A172 (cell line): ENCODE measurements around the gene IGF1. TPM values are rescaled to one million over a fixed set of nuclear protein-coding genes. Genes with fewer than 3 reads are reported as not detected.
A peak's percentile ranks its signal among the peaks of the same experiment; 100 is the strongest.

Source experiments
- DNase-seq: peaks from one replicate; pipeline ENCODE4 v3.0.0-alpha.2; 2015; ENCODE audit warnings: low spot score
- total RNA-seq: library from RNA; depleted of rRNA; stranded (reverse); fragments of >200 nt; shearing (Covaris generic); gene quantifications from 2 replicates; pipeline ENCODE4 v1.2.3, GENCODE V29; 2014; rRNA removed

The IGF1 gene
- 0.02 TPM in 1 of 2 replicates, not detected in the other for total RNA-seq

DNA sequence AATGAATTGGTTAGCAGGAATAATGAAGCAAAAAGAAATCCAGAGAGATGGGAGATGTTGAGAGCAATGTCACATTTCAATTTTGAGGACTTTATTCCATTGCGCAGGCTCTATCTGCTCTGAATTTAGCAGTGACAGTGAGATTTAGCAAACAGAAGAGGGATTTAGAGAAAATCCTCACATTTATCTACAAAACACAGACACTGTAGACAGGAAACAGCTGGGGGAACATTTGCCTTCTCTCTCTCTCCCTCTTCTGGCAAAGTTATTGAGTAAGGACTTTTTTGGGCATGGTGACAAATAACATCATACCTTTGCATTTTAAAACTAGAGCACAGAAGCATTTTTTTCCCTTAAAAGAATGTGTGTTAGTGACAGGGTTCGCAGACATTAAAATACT is at the start of gene IGF1:
TSS of gene IGF1 (minus strand) at position 158 of the 400 bp plus-strand sequence. CDS start 182 bp downstream, outside the sequence.
- DNase-seq, result peak; percentile 10

DNA sequence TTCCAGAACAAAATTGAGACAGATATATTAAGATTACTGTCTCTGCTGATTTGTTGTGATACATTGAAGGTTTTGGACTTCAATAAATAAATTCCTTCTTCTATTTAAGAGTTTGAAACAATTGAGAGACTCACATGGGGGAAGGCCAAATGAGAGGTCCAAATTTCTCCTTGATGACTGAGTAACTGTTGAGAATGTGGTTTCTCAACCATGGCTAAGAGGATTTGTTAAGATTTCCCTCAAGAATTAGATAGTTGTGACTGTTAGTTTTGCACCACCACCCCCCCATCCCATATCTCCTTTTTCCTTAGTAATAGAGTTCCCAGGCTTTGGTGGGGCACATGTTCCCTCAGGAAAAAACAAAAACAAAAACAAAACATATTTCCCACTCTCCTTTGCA is 47.7 kb upstream of the IGF1 start:
- DNase-seq, result no peak

DNA sequence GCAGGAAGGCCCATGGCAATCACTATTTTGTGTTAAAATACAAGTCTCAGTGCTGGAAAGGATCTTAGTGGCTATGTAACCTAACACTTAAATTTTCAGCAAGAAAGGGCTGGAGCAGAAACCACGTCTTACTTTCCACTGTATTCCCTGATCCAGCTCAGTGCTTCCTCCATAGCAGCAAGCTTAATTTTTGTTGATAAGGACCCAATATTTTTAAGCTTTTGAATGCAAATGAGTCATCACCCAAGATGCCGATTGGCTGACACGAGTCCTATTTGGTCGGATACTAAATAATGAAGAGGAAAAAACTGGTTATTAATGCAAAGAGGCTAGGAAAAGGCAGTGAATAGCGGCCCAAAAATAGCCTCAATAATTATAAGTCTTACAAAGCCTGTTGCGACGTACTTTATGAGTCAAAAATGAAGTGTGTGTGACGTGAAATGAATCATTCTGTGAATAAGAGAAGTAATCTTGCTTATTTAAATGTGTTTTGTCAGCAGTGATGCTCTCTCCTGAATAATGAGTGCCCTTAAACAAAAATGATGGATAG is 46.9 kb upstream of the IGF1 start:
- DNase-seq, result peak; percentile 40

DNA sequence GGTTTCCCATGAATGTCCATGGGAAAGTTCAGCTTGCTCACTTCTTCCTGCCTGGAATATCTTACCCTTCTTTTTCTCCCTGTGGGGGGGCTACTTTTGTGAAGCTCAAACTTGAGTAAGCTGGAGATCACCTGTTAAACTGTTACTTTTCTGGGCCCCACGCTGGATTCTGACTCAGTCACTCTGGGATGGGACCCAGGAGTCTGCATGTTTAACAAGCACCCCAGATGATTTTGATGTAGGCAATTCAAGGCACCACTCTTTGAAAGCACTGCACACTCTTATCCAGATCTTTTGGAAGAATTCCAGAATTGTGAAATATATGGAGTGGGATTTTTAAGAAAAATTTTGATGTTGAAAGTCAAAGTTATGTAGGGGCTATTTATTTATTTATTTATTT is 46.3 kb upstream of the IGF1 start:
- no peak for DNase-seq

DNA sequence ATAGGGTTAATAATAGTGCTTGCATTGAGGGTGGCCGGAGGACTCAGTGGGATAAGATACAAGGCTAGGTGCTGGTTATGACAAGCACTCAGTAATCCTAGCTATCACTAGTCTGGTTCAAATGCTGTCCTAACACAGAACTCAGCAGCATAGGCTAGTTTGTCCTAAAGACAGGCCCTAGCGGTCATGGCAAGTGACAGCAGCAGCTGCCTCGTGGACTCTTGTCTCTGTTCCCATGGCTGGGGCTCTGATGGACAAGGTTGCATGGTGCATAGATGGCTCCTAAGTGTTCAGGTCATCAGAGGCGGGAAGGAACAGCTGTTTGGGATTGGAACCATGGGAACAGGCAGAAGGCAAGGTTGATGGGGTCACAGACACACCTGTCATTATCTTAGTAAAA is 42.4 kb upstream of the IGF1 start:
- DNase-seq, result no peak

DNA sequence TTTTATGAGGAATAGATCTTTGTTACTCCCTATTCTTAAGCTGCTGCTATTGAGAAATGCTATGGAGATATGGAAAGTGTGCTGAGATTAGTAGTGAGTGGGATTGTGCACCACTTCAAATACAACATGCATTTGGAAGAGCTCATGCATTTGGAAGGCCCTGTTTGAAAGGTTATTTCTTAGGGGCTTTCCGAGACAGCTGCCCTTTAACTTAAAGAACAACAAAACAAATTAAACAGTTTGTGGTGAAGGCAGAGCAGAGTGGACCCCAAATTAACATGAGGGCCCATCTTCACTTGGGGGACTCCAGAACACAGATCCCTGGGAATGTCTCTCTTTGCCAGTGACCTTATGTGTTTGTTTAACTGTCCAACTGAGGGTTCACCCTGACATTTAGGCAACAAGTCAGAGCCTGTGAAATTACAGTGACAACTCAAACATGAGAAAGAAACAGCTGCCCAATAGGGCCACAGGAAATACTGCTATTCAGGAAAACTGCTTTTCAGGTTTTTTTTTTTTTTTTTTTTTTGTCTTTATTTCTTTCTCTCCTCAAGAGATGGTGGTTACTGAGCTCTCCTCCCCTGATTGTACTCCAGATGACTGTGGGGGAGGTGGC is 41.4 kb upstream of the IGF1 start:
- no peak for DNase-seq

DNA sequence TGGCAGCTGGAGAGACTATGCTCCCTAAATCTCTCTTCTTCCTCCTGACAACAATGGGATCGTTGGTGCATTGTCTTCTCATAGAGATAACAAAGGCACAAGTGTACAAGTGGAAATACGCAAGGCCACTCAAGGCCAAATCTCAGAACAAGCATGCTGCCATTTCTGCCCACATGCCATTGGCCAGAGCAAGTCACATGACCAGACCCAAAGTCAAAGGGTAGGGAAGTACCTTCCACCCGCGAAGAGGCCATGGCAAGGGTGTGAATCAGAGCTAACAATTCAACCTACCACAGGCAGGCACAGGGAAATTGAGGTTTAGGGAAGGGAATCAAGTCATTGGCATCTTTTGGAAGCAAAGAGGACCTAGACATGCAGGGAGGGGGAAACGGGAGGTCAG is 38.5 kb upstream of the IGF1 start:
- DNase-seq, result no peak

DNA sequence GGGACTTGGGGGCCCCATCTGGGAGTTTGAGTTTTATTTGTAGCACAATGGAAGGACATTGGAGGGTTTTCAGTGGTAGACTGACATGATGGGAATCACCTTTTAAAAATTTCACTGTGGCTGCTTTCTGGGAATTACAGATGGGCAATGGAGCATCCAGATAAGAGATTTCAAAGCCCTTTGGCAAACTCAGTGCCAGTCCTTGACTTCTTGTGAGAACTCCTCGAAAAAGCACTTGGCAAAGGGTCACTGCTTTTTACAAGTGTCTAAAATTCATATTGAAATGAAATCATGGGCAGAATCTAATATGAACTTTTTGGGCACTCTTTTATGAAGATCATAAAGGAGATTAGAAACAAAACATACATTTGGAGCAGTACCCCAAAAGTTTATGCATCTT is 34.3 kb upstream of the IGF1 start:
- no peak for DNase-seq

DNA sequence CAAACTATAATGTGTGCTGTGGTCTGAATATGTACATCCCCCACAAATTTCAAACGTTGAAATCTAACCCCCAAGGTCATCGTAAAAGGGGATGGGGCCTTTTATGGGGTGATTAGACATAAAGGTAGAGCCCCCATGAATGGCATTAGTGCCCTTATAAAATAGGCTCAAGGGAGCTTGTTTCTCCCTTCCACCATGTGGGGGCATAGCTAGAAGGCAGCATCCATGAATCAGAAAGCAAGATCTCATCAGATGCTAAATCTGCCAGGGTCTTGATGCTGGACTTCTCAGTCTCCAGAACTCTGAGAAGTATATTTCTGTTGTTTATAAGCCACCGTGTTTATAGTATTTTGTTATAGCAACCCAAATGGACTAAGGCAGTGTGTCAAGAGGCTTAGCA is 33.4 kb upstream of the IGF1 start:
- DNase-seq, result no peak

DNA sequence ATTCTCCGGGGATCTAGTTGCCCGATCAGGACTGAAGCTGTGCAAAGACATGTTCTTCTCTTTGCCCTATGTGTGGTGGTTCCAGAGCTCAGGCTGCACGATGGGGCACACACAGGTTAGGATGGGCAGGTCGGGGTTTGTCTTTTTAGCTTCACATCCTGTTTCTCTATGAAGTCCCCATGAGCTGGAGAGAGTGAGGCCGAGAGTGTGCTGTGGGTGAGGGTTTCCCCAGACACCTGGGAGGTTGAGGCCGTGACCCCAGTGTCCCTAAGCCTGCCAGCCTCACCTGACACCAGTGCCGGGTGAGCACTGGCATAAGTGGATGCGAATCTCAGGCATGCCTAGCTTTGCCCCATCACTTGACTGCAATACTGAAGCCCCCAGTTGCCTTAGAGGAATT is 32.9 kb upstream of the IGF1 start:
- no peak for DNase-seq

DNA sequence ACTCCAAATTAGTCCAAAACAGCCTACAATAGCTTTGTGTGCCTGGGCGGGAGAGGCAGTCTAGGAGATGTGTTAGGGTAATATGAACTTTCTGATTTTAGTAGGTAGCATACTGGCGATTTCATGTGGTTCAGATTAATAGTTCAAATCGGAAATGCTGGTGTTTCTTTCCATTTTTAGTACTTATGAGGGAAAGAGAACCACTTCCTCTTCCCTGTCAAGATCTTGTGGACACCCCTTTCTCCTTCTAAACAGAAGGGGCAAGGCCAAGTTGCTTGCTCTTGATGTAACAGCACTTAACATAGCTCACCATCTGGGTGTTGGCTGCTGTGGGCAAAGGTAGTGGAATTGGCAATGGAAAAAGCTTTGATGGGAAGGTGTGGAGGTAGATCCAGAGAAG is 32.2 kb upstream of the IGF1 start:
- DNase-seq, result no peak

DNA sequence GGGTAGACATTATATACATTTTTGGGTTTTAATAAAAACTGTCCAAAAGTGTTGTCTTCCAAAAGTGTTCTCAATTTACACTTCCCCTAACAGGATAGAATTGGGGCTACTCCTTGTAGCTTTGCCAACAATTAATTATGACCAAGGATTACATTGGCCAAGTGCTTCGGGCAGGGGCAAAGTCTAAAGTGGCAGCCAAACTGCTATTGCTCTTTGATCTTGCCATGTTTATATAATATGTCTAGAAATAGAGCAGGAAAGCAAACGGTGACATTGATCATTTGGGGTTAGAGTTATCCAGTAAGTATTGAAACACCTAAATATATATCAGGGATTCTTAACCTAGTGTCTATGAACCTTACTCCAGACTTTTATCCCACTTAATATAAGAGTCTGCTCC is 31.2 kb upstream of the IGF1 start:
- DNase-seq, result no peak

DNA sequence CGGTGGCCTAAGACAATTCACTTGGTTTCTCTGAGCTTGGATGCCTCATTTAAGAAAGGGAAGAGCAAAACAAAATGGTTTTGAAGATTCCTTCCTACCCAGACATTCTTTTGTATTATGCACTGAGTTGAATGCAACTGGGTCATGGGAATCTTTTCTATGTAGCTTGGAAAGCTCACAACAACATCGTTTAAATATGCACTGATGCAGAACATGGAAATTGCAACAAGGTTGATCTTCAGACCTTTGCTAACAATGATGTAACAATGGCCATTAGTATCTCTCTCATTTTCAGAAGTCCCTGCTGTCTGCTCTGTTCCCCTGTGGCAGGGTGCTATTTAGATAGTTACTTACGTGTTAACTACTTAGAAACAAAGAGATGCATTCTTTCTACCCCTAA is 30.1 kb upstream of the IGF1 start:
- DNase-seq, result no peak

DNA sequence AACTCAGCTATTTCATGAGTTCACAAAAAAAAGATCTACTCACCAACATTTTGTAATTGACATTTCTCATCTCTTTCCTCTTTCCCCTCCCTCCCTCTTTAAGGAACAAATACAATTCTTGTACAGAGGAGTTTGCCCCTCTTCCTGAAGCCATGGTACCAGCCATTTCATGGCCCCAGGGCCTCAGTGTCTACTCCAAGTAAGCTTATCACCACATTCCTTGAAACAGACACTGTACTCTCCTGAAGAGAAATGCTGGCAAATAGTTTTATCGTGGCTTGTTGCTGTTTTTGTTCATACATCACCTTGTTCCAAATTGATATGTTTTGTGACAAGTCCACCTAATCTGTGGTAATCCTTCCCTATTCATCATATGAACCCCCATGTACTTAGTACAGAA is 29.7 kb upstream of the IGF1 start:
- no peak for DNase-seq

DNA sequence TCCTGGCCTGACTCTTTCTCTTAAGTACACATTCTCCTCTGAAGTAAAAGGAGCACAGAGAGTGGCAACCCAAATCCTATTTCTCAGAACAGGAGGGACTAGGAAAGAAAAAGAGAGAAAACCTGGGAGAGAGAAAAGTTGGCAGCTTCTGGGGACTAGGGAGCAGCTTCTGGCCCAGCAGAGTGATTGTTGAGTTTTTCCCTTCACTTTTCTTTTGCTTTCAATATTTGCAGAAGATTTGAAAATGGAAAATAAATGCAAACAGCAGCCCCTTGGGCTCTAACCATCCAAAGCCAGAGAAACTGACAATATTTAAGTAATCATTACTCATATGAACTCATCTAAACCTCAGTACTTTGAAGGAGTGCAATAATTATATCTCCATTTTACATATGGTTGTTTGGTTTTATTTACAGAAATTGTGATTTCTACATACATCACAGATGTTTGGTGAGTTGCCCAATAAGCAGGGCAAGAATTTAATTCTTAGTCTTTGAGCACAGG is 28.8 kb upstream of the IGF1 start:
- DNase-seq, result no peak

DNA sequence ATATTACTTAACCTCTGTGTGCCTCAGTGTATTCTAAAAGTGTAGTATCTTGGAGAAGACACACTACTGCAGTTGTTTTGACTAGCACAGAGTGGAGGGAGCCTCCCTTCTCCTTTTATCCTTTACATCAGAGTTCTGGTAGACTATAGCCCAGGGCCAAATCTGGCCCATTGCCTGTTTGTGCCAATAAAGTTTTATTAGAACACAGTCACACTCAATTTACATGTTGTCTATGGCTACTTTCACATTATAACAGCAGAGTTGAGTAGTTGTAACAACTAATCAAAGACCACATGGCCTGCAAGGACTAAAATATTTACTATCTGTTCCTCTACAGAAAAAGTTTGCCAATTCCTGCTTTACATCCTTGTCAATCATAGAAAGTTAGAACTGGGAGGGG is 27.7 kb upstream of the IGF1 start:
- no peak for DNase-seq

DNA sequence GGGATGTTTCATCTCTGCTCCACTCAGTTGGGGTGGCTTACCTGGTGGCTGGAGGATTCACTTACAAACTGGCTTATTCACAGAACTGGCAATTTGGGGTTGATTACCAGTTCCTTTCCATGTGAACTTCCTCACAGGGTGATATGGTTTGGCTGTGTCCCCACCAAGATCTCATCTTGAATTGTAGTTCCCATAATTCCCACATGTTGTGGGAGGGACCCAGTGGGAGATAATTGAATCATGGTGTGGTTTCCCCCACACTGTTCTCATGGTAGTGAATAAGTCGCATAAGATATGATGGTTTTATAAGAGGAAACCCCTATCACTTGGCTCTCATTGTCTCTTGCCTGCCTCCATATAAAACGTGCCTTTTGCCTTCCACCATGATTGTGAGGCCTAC is 26.9 kb upstream of the IGF1 start:
- DNase-seq, result no peak

DNA sequence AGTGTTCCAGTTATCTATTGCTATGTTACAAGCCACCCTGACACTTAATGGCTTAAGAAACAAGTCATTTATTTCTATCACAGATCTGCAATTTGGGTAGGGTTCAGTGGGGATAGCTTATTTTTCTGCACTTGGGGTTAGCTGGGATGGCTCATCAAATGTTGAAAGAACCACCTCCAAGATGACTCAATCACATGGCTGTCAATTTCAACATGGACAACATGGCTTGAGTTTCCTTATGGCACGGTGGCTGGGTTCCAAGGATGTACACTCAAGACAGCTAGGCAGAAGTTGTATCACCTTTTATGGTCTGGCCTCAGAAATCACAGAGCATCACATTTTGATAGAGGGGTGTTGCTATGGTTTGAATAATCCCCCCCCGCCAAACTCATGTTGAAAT is 24.5 kb upstream of the IGF1 start:
- DNase-seq, result no peak

DNA sequence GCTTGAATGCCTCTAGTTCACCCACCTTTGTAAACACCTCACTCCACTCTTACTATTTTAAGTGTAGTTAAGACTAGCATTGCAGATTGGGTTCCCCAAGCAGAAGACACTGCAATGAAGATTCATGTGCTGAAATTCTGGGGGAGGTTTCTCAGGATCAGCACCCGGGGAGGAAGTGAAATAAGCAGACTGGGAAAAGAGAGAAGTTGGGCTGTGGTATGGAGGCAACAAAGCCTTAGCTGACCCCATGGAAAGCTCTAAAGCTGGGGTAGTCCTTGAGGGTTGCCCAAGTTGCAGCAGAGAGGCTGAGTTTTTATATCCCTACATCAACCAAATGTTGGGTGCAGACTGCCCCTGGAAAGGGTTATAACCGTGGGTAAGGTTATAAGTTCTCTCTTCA is 23.9 kb upstream of the IGF1 start:
- no peak for DNase-seq

DNA sequence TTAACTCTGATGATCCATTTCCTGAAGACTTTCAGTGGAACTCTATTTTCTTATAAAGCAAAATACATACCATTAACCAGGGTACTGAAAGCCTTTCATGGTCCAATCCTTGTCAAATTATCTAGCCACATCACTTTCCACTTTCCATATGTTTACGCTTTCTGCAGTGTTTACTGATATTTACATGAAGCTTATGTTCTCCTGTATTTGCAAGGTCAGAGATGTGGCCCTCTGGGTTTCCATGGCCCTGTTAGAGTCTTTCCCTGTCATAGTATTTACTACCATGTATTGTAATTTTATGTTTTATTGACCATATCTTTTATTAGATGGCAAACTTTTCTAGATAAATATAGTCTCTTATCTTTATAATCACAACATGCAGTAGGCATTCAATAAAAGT is 23.5 kb upstream of the IGF1 start:
- no peak for DNase-seq

DNA sequence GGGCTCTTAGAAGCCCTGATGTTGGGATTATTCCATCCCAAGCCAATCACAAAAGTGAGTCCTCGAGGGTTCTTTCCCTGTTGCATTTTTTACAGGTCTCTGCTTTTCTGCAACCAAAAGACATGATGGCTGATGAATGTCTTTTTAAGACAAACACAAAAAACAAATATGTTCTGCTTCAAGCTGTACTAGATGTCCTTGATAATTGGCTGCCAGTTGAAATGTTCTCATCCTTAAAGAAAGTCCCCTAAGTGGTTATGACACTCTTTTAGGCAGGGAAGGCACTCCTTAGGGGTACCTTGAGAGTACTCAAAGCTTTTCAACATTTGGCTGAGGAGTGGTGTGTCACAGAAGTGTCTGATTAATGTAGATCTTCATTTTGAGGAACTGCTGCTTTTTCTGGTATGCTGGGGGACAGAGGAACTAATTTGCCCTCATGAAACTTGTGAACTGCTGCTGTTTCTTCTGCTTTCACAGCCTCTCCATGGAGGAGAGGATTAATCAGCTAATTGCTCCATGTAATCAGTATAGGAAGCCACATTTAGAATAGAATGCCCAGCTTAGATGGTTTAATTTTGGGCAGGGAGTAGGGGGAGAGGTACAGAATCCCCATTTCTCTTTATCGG is 22.8 kb upstream of the IGF1 start:
- no peak for DNase-seq

DNA sequence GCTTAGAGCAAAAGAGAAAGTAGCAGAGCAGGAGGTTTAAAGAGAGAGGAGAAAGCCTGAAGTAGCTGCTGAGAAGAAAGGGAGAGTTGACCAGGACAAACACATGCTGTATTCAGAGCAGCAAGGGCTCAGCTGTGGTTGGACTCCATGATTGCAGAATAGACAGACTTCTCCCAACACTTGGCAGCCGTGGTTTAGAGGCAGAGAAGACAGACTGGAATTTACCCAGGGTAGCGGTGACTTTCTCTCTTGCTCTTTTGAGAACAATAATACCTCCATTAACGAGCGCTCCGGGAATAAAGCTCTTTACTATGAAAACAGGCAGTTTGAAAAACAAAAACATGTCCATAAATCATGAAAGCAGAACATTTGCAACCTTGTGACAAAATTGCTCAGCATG is 21.4 kb upstream of the IGF1 start:
- no peak for DNase-seq

DNA sequence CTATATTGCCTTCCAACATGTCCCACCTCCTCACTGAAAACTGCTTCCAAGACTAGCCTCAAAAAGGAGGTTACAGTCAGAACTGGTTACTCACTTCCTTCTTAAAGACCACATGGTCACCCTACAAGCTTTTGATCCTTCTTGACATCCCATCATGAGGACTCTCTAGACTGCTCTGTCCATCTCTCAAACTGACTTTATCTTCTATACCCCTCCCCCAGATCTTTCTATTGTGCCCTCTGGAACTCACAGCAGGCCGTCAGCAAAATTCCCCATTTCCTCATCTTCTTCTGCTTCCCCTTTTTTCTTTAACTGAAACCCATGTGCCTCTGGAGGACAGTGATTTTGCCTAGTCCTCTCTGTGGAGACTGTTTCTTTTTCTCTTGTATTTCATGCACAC is 18.1 kb upstream of the IGF1 start:
- no peak for DNase-seq

DNA sequence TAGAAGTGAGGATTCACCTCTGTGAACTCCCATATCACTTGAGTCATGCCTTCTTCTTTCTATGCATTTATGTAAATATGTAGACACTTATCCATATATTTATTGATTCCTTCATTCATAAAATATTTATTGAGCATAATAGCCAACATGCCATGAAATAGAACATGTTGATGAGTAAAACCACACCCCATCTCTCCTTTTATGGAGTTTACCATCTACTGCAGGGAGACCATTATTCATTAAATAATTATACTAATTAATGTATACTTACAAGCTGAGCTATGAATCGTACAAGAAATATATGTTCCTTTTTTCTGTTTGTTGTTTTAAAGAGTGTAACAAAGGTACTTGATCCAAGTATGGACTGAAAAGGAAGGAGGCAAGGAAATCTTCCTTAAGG is 17.4 kb upstream of the IGF1 start:
- DNase-seq, result no peak
